ENCODE results near the gene LRRC74B.

DNA sequence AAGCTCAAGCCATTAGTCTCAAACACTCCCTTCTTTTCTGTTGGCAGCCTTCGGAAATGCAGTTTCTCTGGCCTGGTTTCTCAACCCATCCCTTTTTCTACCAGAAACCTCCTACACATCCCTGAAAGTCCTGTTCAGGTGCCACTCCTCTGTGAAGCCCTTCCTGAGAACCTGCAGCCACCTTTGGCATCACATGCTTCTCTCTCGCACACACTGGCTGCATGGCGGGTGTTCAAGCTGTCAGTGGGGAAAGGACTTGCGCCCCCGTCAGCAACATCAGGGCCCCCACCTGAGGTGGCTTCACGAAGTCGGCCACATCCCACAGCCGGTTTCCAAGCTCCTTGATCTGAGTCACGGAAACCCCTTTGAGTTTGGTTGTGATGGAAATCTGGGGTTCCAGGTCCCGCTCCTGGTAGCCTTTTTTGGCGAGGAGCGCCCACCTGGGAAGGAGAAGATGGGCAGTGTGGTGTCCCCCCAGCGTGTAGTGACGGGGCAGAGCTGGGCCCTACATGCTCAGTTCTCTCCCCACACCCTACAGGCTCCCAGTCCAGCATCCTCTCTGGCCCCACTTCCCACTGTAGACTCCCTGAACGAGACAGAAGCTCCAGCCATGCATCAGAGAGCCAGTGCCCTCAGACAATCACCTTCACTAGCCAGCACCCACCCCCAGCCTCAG is 1.7 kb upstream of the LRRC74B start:
- TF ChIP-seq, protein P1, sequence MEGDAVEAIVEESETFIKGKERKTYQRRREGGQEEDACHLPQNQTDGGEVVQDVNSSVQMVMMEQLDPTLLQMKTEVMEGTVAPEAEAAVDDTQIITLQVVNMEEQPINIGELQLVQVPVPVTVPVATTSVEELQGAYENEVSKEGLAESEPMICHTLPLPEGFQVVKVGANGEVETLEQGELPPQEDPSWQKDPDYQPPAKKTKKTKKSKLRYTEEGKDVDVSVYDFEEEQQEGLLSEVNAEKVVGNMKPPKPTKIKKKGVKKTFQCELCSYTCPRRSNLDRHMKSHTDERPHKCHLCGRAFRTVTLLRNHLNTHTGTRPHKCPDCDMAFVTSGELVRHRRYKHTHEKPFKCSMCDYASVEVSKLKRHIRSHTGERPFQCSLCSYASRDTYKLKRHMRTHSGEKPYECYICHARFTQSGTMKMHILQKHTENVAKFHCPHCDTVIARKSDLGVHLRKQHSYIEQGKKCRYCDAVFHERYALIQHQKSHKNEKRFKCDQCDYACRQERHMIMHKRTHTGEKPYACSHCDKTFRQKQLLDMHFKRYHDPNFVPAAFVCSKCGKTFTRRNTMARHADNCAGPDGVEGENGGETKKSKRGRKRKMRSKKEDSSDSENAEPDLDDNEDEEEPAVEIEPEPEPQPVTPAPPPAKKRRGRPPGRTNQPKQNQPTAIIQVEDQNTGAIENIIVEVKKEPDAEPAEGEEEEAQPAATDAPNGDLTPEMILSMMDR (conservative IDR thresholded peaks at IDR 0.05), result no peak
- no peak for TF ChIP-seq ZFX (IDR thresholded peaks at IDR 0.05)
